A549 treated with AZD9567 at 1 μM for 4 hours (cell line): ENCODE results near the gene DBNDD1. TPM values are rescaled to one million over a fixed set of nuclear protein-coding genes. Genes with fewer than 3 reads are reported as not detected.

Experiments used
- total RNA-seq: library from RNA; stranded (reverse); fragments of 200-300 nt; extraction: Qiagen RNA extraction; gene quantifications from 5 replicates; pipeline ENCODE4 v1.2.3, GENCODE V29; 2022; ENCODE audit not compliant: insufficient read depth

The DBNDD1 gene
- 49.8 to 61.5 TPM (median 54.9 TPM) in 5 replicates for total RNA-seq

GRCh38 chr16:90018652-90019542 lies at the start of gene DBNDD1:
DBNDD1 (minus strand) TSS chr16:90019456; CDS start chr16:90019341, 115 bp downstream.

Other genes with a start within 250 kb of the DBNDD1 start
- 26.8 to 40.5 TPM (median 36.0 TPM) in 5 replicates for gene FANCA, start 202.8 kb downstream of the DBNDD1 start, total RNA-seq
- gene SPIRE2, start 191.0 kb downstream of the DBNDD1 start, total RNA-seq = 4.9 to 8.5 TPM (median 8.2 TPM) in 5 replicates
- gene TCF25, start 145.9 kb downstream of the DBNDD1 start, total RNA-seq = 42.7 to 87.2 TPM (median 85.1 TPM) in 5 replicates
- 4.6 to 7.8 TPM (median 7.0 TPM) in 5 replicates for gene MC1R, start 100.6 kb downstream of the DBNDD1 start, total RNA-seq
- 242 to 323 TPM (median 295 TPM) in 5 replicates for gene TUBB3, start 96.1 kb downstream of the DBNDD1 start, total RNA-seq
- gene DEF8, start 70.7 kb downstream of the DBNDD1 start, total RNA-seq = 88.1 to 118 TPM (median 115 TPM) in 5 replicates
- gene PRDM7, start 57.9 kb upstream of the DBNDD1 start, total RNA-seq = 0.06 TPM in 1 of 5 replicates, not detected in the others